BJ (cell line): ENCODE measurements around the gene DSG1. TPM values are rescaled to one million over a fixed set of nuclear protein-coding genes. Genes with fewer than 3 reads are reported as not detected.

ENCODE experiments used
- CTCF ChIA-PET: fragments of 350-600 bp; formaldehyde crosslinking; extraction: SDS; loops from one replicate; lab custom pipeline; 2021; ENCODE audit warnings: antibody characterized with exemption, inconsistent platforms; lab: Yijun Ruan, JAX
- POLR2A ChIA-PET: fragments of 300-600 bp; sonication (Branson Sonifier 250); formaldehyde crosslinking; extraction: SDS; loops from one replicate; lab custom pipeline; 2021; ENCODE audit warnings: antibody characterized with exemption; lab: Charles Lee
- DNase-seq: peaks from one replicate; pipeline ENCODE4 v3.0.0-alpha.2; 2011; ENCODE audit warnings: low read depth
- H3K27me3 ChIP-seq: 2 replicates; pipeline ENCODE4 v1.6.0; 2011; ENCODE audit warnings: low read length; ENCODE audit not compliant: control insufficient read depth, insufficient read depth
- H3K36me3 ChIP-seq: 2 replicates; pipeline ENCODE4 v1.5.1; 2011; ENCODE audit warnings: low read length; ENCODE audit not compliant: control insufficient read depth, insufficient read depth
- H3K4me3 ChIP-seq: 2 replicates; pipeline ENCODE4 v1.5.1; 2011; ENCODE audit warnings: low read depth, mild to moderate bottlenecking, control low read depth, low read length
- polyA minus RNA-seq: library from RNA; depleted of rRNA, polyadenylated mRNA; stranded (reverse); fragments of >200 nt; gene quantifications from 2 replicates; pipeline ENCODE4 v1.2.3, GENCODE V29; 2011; rRNA and poly(A)+ RNA removed
- polyA plus RNA-seq: library from polyadenylated mRNA; depleted of rRNA; stranded (reverse); fragments of >200 nt; gene quantifications from 2 replicates; pipeline ENCODE4 v1.2.3, GENCODE V29; 2011; rRNA removed
- TF ChIP-seq, protein P1 (sequence below): IDR thresholded peaks from 2 replicates; pipeline ENCODE4 v1.5.1; 2011; ENCODE audit warnings: low read depth, mild to moderate bottlenecking, control low read depth, inconsistent platforms, low read length, moderate library complexity; ENCODE audit not compliant: insufficient read depth

The DSG1 gene
- polyA plus RNA-seq (not detected in 2 replicates), polyA minus RNA-seq (not detected in 2 replicates)

GRCh38 chr18:31317860-31318259 lies at the start of gene DSG1:
Gene DSG1 (plus strand): TSS chr18:31318160. CDS start chr18:31318301, 141 bp downstream.
- Histone ChIP-seq H3K36me3 (no peaks in the 10 kb centered on the region), H3K27me3 (no peaks in the 10 kb centered on the region), H3K4me3 (no peak within 1 kb of the TSS)
- TF ChIP-seq, protein P1, sequence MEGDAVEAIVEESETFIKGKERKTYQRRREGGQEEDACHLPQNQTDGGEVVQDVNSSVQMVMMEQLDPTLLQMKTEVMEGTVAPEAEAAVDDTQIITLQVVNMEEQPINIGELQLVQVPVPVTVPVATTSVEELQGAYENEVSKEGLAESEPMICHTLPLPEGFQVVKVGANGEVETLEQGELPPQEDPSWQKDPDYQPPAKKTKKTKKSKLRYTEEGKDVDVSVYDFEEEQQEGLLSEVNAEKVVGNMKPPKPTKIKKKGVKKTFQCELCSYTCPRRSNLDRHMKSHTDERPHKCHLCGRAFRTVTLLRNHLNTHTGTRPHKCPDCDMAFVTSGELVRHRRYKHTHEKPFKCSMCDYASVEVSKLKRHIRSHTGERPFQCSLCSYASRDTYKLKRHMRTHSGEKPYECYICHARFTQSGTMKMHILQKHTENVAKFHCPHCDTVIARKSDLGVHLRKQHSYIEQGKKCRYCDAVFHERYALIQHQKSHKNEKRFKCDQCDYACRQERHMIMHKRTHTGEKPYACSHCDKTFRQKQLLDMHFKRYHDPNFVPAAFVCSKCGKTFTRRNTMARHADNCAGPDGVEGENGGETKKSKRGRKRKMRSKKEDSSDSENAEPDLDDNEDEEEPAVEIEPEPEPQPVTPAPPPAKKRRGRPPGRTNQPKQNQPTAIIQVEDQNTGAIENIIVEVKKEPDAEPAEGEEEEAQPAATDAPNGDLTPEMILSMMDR, result no peak
- POLR2A ChIA-PET, result no interaction called here
- DNase-seq, result no peak
- CTCF ChIA-PET, result no interaction called here

DNA sequence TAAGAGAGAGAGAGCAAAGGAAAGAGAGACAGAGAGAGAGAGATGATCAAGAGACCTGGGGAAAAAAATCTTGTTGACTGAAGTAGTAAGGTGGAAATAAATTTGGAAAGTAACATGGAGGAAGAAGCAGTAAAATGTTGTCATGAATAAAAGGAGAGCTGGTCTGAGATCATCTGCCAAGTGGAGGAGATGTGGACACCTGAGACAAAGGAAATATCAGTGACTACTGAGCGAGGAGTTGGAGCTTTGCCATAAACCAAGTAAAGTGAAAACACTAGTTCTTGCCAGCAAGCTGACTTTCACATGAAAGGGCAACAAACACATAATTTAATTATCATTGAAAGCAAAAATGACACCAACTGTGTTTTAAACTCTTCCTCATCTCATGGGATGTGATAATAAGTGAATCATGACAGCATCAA lies 49.0 kb upstream of the DSG1 start:
- no peak for DNase-seq
- Histone ChIP-seq H3K4me3 (no peak overlapping the region), H3K27me3 (no peaks in the 10 kb centered on the region), H3K36me3 (no peaks in the 10 kb centered on the region)
- TF ChIP-seq, protein P1, result no peak
- POLR2A ChIA-PET, result no interaction called here
- CTCF ChIA-PET, result interaction anchor here (0.8 to 1.6 kb wide), 3 partner anchors 10 to 25 kb away, joined by 3 to 6 read pairs (median 4); no protein-coding TSS in a partner anchor

DNA sequence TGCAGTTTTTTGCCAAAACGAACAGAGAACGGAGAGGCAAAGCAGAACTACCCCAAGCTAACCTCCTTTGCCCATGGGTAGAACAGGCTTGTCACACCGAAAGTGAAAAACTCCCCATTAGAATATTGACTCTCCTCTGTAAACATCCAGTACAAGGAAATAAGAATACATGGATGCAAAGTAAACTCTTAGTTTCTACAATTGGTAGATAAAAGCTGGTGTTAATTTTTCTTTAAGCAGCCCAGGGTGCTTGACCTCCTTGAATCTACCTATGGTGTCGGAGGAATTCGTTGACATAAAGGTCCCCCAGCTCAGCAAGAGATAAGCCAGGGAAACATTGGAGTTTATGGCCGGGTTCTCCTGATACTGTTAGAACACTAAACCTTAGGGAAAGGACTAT lies 48.4 kb upstream of the DSG1 start:
- TF ChIP-seq, protein P1, result no peak
- H3K27me3 ChIP-seq, result no peaks in the 10 kb centered on the region
- CTCF ChIA-PET, result no interaction called here
- DNase-seq, result no peak
- H3K36me3 ChIP-seq, result no peaks in the 10 kb centered on the region
- POLR2A ChIA-PET, result no interaction called here
- no peak overlapping the region for H3K4me3 ChIP-seq

DNA sequence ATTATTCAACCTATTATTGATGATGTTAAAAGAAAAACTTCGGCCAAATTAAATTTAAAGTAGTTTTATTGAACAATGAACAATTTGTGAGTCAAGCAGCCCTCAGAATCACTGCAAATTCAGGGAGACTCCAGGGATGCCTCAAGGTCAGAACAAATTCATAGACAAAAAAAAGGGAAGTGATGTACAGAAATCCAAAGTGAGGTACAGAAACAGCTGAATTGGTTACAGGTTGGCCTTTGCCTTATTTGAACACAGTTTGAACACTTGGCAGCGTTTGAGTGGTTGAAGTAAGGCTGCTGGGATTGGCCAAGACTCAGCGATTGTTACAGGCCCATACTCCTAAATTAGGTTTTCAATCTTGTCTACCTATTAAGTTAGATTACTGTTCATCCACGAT lies 47.4 kb upstream of the DSG1 start:
- TF ChIP-seq, protein P1, result no peak
- Histone ChIP-seq H3K27me3 (no peaks in the 10 kb centered on the region), H3K4me3 (no peak overlapping the region), H3K36me3 (no peaks in the 10 kb centered on the region)
- DNase-seq, result no peak
- POLR2A ChIA-PET, result no interaction called here
- CTCF ChIA-PET, result no interaction called here

DNA sequence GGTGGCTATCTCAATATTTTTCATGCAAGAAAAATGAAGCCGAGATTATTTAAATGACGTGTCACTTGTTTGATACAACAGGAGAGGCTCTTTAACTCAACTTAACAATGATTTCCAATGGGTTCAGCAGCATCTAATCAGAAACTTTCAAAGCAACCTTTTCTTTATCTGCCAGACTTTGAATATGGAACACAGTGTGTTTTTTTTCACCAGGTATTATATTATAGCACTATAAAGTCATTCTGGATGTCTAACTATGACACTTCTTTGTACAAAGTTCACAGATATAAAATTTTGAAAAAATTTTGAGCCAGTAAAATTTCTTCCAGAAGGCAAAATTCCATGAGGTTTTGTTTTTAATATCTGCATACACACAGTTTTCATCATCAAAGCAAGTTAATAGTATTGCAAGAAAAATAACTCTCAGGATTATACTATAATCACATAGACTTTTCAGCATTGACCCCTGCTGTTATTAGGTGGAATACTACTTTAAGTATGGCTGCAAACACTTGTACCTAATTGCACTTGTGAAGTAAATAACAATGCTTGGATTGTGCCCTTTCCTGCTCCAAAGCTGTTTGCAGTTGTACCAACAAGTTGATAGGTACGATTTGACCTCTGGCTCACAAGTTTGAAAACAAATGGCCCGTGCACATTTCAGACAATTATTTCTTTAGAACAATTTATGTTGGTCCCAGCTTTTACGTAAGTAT lies 44.0 kb upstream of the DSG1 start:
- DNase-seq, result no peak
- POLR2A ChIA-PET, result no interaction called here
- CTCF ChIA-PET, result no interaction called here
- Histone ChIP-seq H3K36me3 (no peaks in the 10 kb centered on the region), H3K27me3 (no peaks in the 10 kb centered on the region), H3K4me3 (no peak overlapping the region)
- TF ChIP-seq, protein P1, result no peak
